ENCODE measurements around the gene GRK5. TPM values are rescaled to one million over a fixed set of nuclear protein-coding genes. Genes with fewer than 3 reads are reported as not detected.

The GRK5 gene
- total RNA-seq, 1 experiment from 2014 or later, result 1.2 TPM

DNA sequence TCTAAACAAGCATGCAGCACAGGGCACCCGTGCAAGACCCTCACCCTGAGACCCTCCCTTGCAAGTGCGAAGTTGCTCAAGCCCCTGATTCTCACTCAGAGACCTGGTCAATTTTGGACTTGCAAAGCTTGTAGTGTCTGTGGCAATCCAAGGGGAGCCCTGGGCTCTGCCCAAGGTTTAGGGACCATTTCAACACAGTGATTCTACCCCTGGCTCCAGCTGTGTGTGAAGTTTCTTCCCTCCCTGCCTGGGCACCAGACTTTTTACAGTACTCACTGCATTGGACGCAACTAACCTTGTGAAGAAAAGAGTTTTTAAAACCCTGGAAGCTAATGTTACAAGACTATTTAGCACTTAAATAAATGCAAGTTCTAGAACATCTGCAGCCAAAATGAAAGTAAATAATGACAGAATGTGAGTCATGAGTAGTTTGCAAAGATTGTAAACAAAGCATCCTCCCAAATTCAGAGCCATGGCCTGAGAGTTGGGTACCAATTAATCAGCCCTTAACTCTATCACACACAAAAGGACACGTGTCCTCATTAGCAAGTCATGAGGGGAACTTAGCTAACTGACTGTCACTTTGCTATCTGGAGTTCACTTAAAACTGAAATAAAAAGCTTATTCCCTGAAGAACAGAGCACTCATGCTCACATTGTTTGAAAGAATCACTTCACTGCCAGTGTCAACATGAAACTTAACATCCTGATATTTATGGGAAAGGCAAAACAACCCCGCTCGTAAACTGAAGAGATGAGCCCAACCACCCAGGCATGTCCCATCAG is 287.1 kb downstream of the GRK5 start:
- peaks cover 27% of the 10 kb centered on the region for H3K27me3 Mint-ChIP-seq (ENCODE audit: low read depth)
- H3K4me1 Mint-ChIP-seq, result peaks cover 6 to 24% of the 10 kb centered on the region in 2 experiments
- no peak for TF ChIP-seq CTCF (conservative IDR thresholded peaks at IDR 0.05)
- Histone ChIP-seq H2AFZ (ENCODE audit: low read length) (no peak overlapping the region), H2BK15ac (ENCODE audit: low read depth, low read length) (no peak overlapping the region), H3K27ac (ENCODE audit: insufficient read length, low read depth, low read length) (no peak overlapping the region), H3K14ac (ENCODE audit: insufficient read depth, low read length) (no peak overlapping the region), H3T11ph (ENCODE audit: low read length) (no peak overlapping the region), H4K91ac (ENCODE audit: insufficient read length, low read depth, low read length) (no peak overlapping the region), H4K5ac (ENCODE audit: insufficient read length, low read depth, low read length) (no peak overlapping the region), H3K4me1 (ENCODE audit: insufficient read depth, low read length) (no peaks in the 10 kb centered on the region), H2BK5ac (ENCODE audit: insufficient read length, low read length) (no peak overlapping the region), H3K79me1 (ENCODE audit: insufficient read depth, low read depth, low read length, poor library complexity, severe bottlenecking) (no peaks in the 10 kb centered on the region), H4K20me1 (ENCODE audit: control insufficient read depth, insufficient read depth, insufficient read length) (no peaks in the 10 kb centered on the region), H2BK12ac (ENCODE audit: insufficient read length, low read depth, low read length) (no peak overlapping the region), H3K9ac (ENCODE audit: extremely low read depth, insufficient read length, low read length) (no peak overlapping the region), H3K9me3 (ENCODE audit: control insufficient read depth, low read depth, low read length) (no peaks in the 10 kb centered on the region), H3K56ac (ENCODE audit: insufficient read length, low read depth, low read length) (no peak overlapping the region), H3K23ac (ENCODE audit: insufficient read length, low read depth, low read length) (no peak overlapping the region), H3K79me2 (ENCODE audit: insufficient read depth, low read length) (no peaks in the 10 kb centered on the region), H4K8ac (replicated peaks; ENCODE audit: insufficient read length, low read depth, low read length) (no peak overlapping the region), H3K4me2 (ENCODE audit: insufficient read depth, insufficient read length, low read length) (no peak overlapping the region), H3K18ac (ENCODE audit: insufficient read length, low read depth, low read length) (no peak overlapping the region), H3K23me2 (ENCODE audit: insufficient read length, low read depth, low read length, poor library complexity, severe bottlenecking) (peaks cover 3% of the 10 kb centered on the region), H2BK120ac (ENCODE audit: low read depth, low read length, poor library complexity, severe bottlenecking) (no peak overlapping the region), H3K4ac (ENCODE audit: low read depth, low read length) (no peak overlapping the region), H2AK5ac (ENCODE audit: insufficient read length, low read length) (no peak overlapping the region), H3K27me3 (ENCODE audit: insufficient read depth, low read length) (no peaks in the 10 kb centered on the region), H2BK20ac (ENCODE audit: low read depth, low read length, poor library complexity, severe bottlenecking) (no peak overlapping the region)
- DNase-seq, result no peak
- no peaks in the 10 kb centered on the region; a peak in 2 of 5 replicates for H3K9me3 Mint-ChIP-seq
- no peak overlapping the region for H3K27ac Mint-ChIP-seq
- H3K36me3 Mint-ChIP-seq (ENCODE audit: insufficient read depth in 1 of 3, low read depth in 3 of 3), result no peaks in the 10 kb centered on the region
- H3K4me3 Mint-ChIP-seq, result no peak overlapping the region
- no CpG with 5 or more reads among the region's 6 CpGs for WGBS (ENCODE audit: extremely low coverage, insufficient read length, low lambda C conversion rate)

Measured in H9 (cell line).